GM18909 (cell line): ENCODE measurements around the gene GAB4.
"Not testable (repeated sequence)": the region's sequence is repeated elsewhere in the genome, so short reads cannot be mapped to it uniquely, and the experiment has no call there.

Source experiments
- ATAC-seq: cut with Tn5 transposase; IDR thresholded peaks from one replicate; pipeline ENCODE4 v1.9.1; 2021; ENCODE audit warnings: mild to moderate bottlenecking; ENCODE audit not compliant: unreplicated experiment, poor library complexity

The GAB4 gene

DNA sequence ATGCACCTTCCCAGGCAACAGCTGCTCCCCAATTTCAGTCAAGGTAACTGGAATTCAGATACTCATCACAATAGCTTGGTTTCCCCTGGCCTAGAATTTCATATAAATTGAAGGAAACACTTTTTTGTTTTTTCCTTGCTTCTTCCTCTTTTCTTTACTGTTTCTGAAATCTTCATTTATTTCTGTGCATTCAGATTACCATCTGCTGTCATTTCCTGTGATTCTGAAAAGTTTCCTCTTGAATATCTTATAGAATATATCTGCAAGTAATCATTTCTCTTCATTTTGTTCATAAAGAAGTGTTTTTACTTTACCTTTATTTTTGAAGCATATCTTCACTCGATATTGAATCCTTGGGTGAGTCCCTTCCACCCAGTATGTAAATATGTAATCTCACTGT, 85.3 kb downstream of the GAB4 start:
- ATAC-seq: no peak

DNA sequence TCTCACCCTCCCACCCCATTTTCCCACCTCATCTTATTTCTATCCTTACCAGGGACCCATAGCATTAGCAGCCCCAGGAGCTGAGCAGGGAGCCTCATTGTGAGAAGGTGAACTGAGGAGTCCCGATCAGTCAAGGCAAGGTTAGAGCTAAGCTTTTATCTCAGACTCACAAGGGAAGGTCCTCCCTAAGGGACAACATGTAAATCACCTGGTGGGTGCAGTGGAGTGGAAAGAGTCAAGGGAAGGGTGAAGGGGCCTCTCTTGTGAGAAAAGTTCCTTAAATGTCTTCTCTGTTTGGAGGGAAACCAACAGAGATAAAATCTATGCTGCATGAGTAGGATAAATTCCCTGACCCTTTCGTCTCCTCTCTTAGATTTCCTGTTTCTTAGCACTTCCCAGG, 85.9 kb downstream of the GAB4 start:
- ATAC-seq: no peak

DNA sequence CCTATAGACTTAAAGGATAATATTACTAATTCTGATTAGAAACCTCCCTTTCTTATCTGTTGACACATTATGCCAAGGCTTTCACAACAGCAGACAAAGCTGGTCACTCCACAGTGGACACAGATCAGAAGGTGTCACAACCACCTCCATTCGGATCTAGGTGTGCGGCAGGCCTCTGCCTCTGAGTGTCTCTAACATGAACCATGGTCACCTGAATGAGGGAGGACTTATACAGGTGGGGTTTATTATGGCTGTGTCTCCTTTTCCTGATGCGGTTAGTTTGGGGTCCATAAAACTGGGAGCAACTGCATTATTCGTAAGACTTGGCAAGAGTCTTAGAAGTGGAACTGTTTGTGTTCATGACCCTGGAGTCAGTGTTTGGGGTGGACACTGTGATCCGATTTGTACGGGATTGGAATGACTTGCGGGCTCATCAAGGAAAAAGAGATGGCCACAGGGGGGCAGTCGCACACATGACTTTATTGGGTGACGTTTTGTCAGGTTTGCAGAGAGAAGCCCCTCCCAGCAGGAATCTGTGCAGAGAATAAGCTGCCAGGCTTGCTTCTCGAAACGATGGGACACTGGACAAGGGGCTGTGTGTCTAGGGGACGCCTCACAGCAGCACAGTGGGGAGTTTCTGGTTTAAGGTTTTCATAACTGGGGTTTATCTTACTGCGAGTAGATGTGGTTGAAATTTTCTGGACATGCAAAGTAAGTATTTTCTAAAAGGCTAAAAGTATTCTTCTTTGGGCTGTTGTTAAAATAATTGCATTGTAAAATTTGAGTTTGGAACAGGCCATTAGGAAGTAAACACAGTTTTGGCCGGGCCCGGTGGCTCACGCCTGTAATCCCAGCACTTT, 90.6 kb downstream of the GAB4 start:
- ATAC-seq: no peak

DNA sequence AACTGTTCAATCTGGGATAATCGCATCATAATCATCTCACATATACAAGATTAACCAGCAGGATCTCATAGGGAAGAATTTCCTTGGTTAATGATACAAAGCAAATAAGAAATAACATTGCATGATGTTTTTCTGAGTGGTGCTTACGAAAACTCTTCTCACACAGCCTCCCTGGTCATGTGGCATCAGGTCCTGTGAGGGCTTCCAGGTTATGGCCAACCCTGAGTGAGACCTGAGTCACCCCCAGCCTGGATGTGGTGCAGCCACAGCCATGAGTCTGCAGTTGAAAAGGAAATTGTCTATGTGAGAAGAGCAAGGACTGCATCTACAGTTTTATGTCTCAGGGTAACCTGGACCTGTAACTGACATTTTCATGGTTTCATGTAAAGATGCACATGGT, 92.3 kb downstream of the GAB4 start:
- ATAC-seq: no peak

DNA sequence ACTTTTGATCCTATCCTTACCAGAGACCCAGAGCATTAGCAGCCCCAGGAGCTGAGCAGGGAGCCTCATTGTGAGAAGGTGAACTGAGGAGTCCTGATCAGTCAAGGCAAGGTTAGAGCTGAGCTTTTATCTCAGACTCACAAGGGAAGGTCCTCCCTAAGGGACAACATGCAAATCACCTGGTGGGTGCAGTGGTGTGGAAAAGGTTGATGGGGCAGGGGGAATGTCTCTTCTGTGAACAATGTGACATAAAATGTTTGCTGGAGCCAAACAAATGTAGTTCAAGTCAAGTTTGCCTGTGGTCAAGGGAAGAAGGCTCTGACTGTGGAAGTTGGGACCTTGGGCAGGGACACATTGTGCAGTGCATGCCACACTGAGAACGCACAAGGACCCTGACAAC, 93.1 kb downstream of the GAB4 start:
- ATAC-seq: not testable (repeated sequence)

DNA sequence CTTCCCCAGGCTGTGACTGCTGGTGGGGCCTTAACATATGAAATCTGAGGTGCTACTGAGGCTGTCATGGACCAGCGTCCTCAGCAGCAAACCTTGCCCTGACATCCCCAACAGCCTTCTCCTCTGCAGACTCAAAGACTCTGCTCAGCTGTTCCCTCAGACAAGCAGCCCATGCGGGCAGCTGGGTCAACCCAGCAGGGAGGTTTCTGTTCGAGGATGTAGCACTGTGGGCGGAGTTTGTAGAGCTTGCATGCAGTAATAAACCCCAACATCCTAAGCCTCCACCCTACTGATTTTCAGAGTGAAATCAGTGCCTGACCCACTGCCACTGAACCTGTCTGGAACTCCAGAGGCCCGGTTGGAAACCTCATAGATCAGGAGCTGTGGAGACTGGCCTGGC, 94.0 kb downstream of the GAB4 start:
- no peak for ATAC-seq

DNA sequence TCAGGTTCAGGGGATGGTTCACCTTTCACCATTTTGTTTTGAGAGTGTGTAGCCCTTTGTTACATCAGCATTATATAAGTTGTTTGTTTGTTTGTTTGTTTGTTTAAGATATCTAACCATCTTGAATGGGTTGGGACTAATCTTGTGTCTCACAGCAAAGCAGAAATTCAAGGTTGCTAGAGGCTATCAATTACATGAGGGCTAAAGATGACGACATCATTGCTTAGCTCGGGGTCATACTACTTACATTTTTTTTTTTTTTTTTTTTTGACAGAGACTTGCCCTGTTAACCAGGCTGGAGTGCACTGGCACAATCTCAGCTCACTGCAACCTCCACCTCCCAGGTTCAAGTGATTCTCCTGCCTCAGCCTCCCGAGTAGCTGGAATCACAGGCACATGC, 95.7 kb downstream of the GAB4 start:
- no peak for ATAC-seq
